WERI-Rb-1 (cell line): Measurements from ENCODE around the gene ZNF346.

ENCODE experiments used
- DNase-seq: peaks from one replicate; pipeline ENCODE4 v3.0.0-alpha.2; 2020
- H3K27ac ChIP-seq: fragments of 250-450 bp; sonication (Bioruptor Pico); 2 replicates; pipeline ENCODE4 v1.5.1; 2020; ENCODE audit warnings: mild to moderate bottlenecking, moderate library complexity
- H3K27me3 ChIP-seq: fragments of 250-450 bp; sonication (Bioruptor Pico); 2 replicates; pipeline ENCODE4 v1.5.1; 2021; ENCODE audit warnings: mild to moderate bottlenecking, low read depth, moderate library complexity; ENCODE audit not compliant: insufficient read depth, severe bottlenecking
- H3K36me3 ChIP-seq: fragments of 250-450 bp; sonication (Bioruptor Pico); 2 replicates; pipeline ENCODE4 v1.5.1; 2020; ENCODE audit warnings: mild to moderate bottlenecking, moderate library complexity
- H3K4me3 ChIP-seq: 2 replicates; pipeline ENCODE4 v1.5.1; 2011; ENCODE audit warnings: low read depth, mild to moderate bottlenecking, control low read depth, low read length
- H3K9me3 ChIP-seq: fragments of 250-450 bp; sonication (Bioruptor Pico); 2 replicates; pipeline ENCODE4 v1.5.1; 2021; ENCODE audit warnings: mild to moderate bottlenecking, moderate library complexity; ENCODE audit not compliant: severe bottlenecking
- TF ChIP-seq, protein P1 (sequence below): IDR thresholded peaks from 2 replicates; pipeline ENCODE4 v1.5.1; 2011; ENCODE audit warnings: low read depth, mild to moderate bottlenecking, control low read depth, inconsistent platforms, low read length

Gene ZNF346

DNA sequence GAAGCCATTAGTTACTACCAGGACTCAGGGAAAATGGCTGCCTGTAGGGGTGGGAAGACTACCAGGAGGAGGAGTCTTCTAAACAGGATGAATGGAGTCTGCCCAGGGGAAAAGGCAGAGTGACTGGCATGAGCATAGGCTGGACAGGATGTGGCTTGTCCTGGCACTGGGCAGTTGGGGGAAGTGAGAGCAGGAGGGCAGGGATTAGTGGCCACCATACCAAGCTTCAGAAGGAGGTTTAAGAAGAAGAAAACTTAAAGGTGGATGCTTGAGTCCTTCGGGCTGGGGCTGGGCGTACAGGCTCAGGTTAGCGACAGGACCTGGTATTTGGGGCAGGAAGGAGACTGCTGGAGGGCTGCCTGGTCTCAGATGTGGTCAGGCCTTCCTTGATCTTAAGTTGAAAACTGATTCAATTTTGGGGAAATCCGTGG is 106.1 kb downstream of the ZNF346 start:
- H3K27me3 ChIP-seq: no peaks in the 10 kb centered on the region
- no peaks in the 10 kb centered on the region for H3K36me3 ChIP-seq
- H3K27ac ChIP-seq: no peak overlapping the region
- no peak overlapping the region for H3K4me3 ChIP-seq
- TF ChIP-seq, protein P1, sequence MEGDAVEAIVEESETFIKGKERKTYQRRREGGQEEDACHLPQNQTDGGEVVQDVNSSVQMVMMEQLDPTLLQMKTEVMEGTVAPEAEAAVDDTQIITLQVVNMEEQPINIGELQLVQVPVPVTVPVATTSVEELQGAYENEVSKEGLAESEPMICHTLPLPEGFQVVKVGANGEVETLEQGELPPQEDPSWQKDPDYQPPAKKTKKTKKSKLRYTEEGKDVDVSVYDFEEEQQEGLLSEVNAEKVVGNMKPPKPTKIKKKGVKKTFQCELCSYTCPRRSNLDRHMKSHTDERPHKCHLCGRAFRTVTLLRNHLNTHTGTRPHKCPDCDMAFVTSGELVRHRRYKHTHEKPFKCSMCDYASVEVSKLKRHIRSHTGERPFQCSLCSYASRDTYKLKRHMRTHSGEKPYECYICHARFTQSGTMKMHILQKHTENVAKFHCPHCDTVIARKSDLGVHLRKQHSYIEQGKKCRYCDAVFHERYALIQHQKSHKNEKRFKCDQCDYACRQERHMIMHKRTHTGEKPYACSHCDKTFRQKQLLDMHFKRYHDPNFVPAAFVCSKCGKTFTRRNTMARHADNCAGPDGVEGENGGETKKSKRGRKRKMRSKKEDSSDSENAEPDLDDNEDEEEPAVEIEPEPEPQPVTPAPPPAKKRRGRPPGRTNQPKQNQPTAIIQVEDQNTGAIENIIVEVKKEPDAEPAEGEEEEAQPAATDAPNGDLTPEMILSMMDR: no peak
- no peaks in the 10 kb centered on the region for H3K9me3 ChIP-seq
- no peak for DNase-seq

DNA sequence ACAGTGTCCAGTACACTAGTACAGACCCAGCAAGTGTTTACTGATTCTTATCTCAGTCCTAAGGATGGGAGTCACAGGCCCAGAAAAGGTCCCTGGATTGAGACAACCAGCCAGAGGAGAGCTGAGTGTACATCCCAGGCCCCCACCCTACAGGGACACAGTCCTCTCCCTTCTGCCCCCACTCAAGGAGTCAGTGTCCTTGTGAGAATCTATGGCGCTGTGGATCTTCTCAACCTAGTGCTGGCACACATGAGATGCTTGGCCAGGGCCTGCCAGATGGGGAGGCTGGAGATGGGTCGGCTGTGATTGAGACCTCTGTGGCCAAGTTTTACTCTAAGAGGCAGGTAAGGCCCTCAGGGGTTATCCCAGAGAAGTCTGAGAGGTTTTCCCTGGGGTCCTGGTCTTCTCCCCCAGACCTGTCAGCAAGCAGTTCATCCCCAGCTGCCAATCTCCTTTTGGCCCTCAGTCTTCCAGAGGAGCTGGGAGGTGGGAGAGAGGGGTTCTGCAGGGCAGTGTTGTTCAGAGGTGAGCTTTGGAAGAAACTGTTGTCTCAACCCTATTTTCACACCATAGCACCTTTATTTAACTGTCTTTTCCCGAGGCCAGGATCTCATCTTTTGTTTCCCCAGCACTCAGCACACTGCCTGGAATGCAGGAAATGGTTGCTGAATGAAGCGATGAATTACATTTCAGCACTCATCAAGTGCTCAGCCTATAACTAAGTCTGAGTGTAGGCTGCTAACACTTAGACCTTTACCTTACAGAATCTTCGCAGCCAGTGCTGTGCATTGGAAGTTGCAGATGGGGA is 107.9 kb downstream of the ZNF346 start:
- DNase-seq: no peak
- Histone ChIP-seq H3K36me3 (peaks cover 3% of the 10 kb centered on the region), H3K4me3 (no peak overlapping the region), H3K9me3 (no peaks in the 10 kb centered on the region), H3K27me3 (no peaks in the 10 kb centered on the region), H3K27ac (no peak overlapping the region)
- TF ChIP-seq, protein P1: no peak
